GM10248 (cell line): ENCODE measurements around the gene IQUB.

Experiments used
- CTCF ChIA-PET: fragments of 300-600 bp; sonication (Branson Sonifier 250); formaldehyde crosslinking; extraction: SDS; loops from one replicate; lab custom pipeline; 2021; ENCODE audit warnings: antibody characterized with exemption; lab: Yijun Ruan, JAX
- POLR2A ChIA-PET: fragments of 350-650 bp; sonication (Branson Sonifier 250); formaldehyde crosslinking; extraction: SDS; loops from one replicate; lab custom pipeline; 2020; ENCODE audit warnings: antibody characterized with exemption; lab: Yijun Ruan, JAX
- DNase-seq: peaks from one replicate; pipeline ENCODE4 v3.0.0; 2012; ENCODE audit errors: extremely low spot score
- CTCF ChIP-seq: IDR thresholded peaks from 2 replicates; pipeline ENCODE4 v1.5.1; 2012; ENCODE audit warnings: mild to moderate bottlenecking, low read depth; ENCODE audit errors: extremely low read depth, missing control alignments, control extremely low read depth

IQUB gene

GRCh38 chr7:123440101-123440548, 94.3 kb downstream of the IQUB start:
- CTCF ChIA-PET: no interaction called here
- no peak for DNase-seq
- POLR2A ChIA-PET: no interaction called here
- no peak for TF ChIP-seq CTCF

- no peak for DNase-seq
- CTCF ChIA-PET: interaction anchor here (0.9 kb wide), 1 partner anchor 13 kb away, joined by 3 read pairs; no protein-coding TSS in a partner anchor
- TF ChIP-seq CTCF: no peak
- POLR2A ChIA-PET: no interaction called here
Observed at GRCh38 chr7:123439191-123439590, 95.2 kb downstream of the IQUB start.

GRCh38 chr7:123437447-123437995, 96.9 kb downstream of the IQUB start:
- CTCF ChIA-PET: no interaction called here
- no peak for TF ChIP-seq CTCF
- DNase-seq: no peak
- POLR2A ChIA-PET: no interaction called here

GRCh38 chr7:123435080-123435700, 99.2 kb downstream of the IQUB start:
- no peak for TF ChIP-seq CTCF
- POLR2A ChIA-PET: no interaction called here
- CTCF ChIA-PET: no interaction called here
- no peak for DNase-seq

GRCh38 chr7:123433665-123434064, 100.7 kb downstream of the IQUB start:
- POLR2A ChIA-PET: no interaction called here
- CTCF ChIA-PET: no interaction called here
- DNase-seq: no peak
- TF ChIP-seq CTCF: no peak

- no peak for DNase-seq
- CTCF ChIA-PET: no interaction called here
- POLR2A ChIA-PET: no interaction called here
- TF ChIP-seq CTCF: no peak
Observed at GRCh38 chr7:123432601-123433000, 101.8 kb downstream of the IQUB start.
